K562 (cell line): ENCODE measurements around the gene RNF13. TPM values are rescaled to one million over a fixed set of nuclear protein-coding genes. Genes with fewer than 3 reads are reported as not detected.

Experiments used
- ATAC-seq: fragments of 200-7000 bp; cut with Tn5 transposase; 3 replicates; pipeline ENCODE4 v1.9.1; 2020; ENCODE audit warnings: moderate library complexity
- BruUV-seq: library from RNA; stranded (reverse); fragments of 400-500 nt; replicated peaks from 2 replicates; lab custom pipeline; 2021; lab: Mats Ljungman, UMichigan
- CTCF ChIA-PET: fragments of 300-600 bp; formaldehyde crosslinking; extraction: SDS; loops from one replicate; lab custom pipeline; 2021; ENCODE audit warnings: low intra/inter-chr PET ratio; lab: Yijun Ruan, JAX
- POLR2A ChIA-PET: fragments of 300-600, 350-650 bp; sonication (Branson Sonifier 250); formaldehyde crosslinking; extraction: SDS; loops from one replicate; lab custom pipeline; 2021; ENCODE audit warnings: antibody characterized with exemption, inconsistent platforms; lab: Yijun Ruan, JAX
- DNase-seq, 4 experiments: peaks; one replicate each; pipeline versions ENCODE4 v3.0.0 to v3.0.0-alpha.2; 2011 to 2018; ENCODE audit warnings: low spot score in 3 of 4, mixed read lengths in 3 of 4; ENCODE audit errors: extremely low read depth in 1 of 4
- FAIRE-seq: peaks from 2 replicates; lab custom pipeline; 2011; peaks lifted over from hg19 to GRCh38; lab: Jason Lieb, UNC
- H2AFZ ChIP-seq: 2 replicates; pipeline ENCODE4 v1.6.0; 2011; ENCODE audit warnings: low read depth, low read length, control low read depth, inconsistent platforms
- H3K27ac ChIP-seq: fragments of 200-600 bp; 3 replicates; pipeline ENCODE4 v1.8.0; 2011; ENCODE audit warnings: low read depth, mild to moderate bottlenecking, control low read depth, inconsistent platforms, low read length, moderate library complexity, mixed read lengths; ENCODE audit errors: extremely low read depth
- H3K27me3 ChIP-seq, 2 experiments: fragments of 300-600 bp in 1 of 2; 2 replicates in 1 of 2; 3 replicates in 1 of 2; pipeline versions ENCODE4 v1.6.0 to v1.8.0; 2011; ENCODE audit warnings: inconsistent platforms in 2 of 2, low read length in 2 of 2, mild to moderate bottlenecking in 1 of 2, mixed read lengths in 1 of 2, moderate library complexity in 1 of 2; ENCODE audit not compliant: control insufficient read depth in 2 of 2, insufficient read depth in 2 of 2
- H3K36me3 ChIP-seq: fragments of 300-600 bp; 3 replicates; pipeline ENCODE4 v1.8.0; 2011; ENCODE audit warnings: mild to moderate bottlenecking, low read length, inconsistent platforms; ENCODE audit not compliant: control insufficient read depth, insufficient read depth
- H3K4me1 ChIP-seq, 2 experiments: fragments of 200-600 bp in 1 of 2; replicated peaks in 1 of 2; 2 replicates in 1 of 2; 3 replicates in 1 of 2; pipeline versions ENCODE4 v1.5.1 to v1.8.0; 2011; ENCODE audit warnings: inconsistent platforms in 2 of 2, low read length in 2 of 2, mild to moderate bottlenecking in 1 of 2, mixed read lengths in 1 of 2, moderate library complexity in 1 of 2; ENCODE audit not compliant: control insufficient read depth in 2 of 2, insufficient read depth in 2 of 2
- H3K4me2 ChIP-seq: 2 replicates; pipeline ENCODE4 v1.6.1; 2011; ENCODE audit warnings: low read length, control low read depth, inconsistent platforms, mixed read lengths; ENCODE audit not compliant: insufficient read depth
- H3K4me3 ChIP-seq: fragments of 200-600 bp; sonication (generic), shearing (Covaris generic); 2 replicates; pipeline ENCODE4 v1.5.1; 2016; ENCODE audit warnings: control low read depth, inconsistent platforms
- H3K79me2 ChIP-seq: fragments of 200-600 bp; 3 replicates; pipeline ENCODE4 v1.8.0; 2011; ENCODE audit warnings: low read length, inconsistent platforms; ENCODE audit not compliant: control insufficient read depth, insufficient read depth
- H3K9ac ChIP-seq, 2 experiments: 2 replicates each; pipeline versions ENCODE4 v1.6.0 to v1.6.1; 2011; ENCODE audit warnings: low read depth in 2 of 2, low read length in 2 of 2, control low read depth in 1 of 2, inconsistent platforms in 1 of 2, mild to moderate bottlenecking in 1 of 2, mixed read lengths in 1 of 2; ENCODE audit not compliant: insufficient read depth in 1 of 2
- H3K9me1 ChIP-seq: one replicate; pipeline ENCODE4 v1.6.0; 2011; ENCODE audit warnings: inconsistent platforms, mild to moderate bottlenecking, low read length, moderate library complexity; ENCODE audit not compliant: control insufficient read depth, insufficient read depth
- H3K9me3 ChIP-seq: replicated peaks from 2 replicates; pipeline ENCODE4 v1.5.1; 2011; ENCODE audit warnings: low read depth, low read length, inconsistent platforms; ENCODE audit not compliant: control insufficient read depth, insufficient read depth
- H4K20me1 ChIP-seq: replicated peaks from 2 replicates; pipeline ENCODE4 v1.6.1; 2011; ENCODE audit warnings: low read length, inconsistent platforms, mixed read lengths; ENCODE audit not compliant: control insufficient read depth, insufficient read depth
- ARHGAP35 ChIP-seq: fragments of 450-650 bp; IDR thresholded peaks from 2 replicates; pipeline ENCODE4 v1.6.1; 2018; ENCODE audit not compliant: partially characterized antibody
- ATF3 ChIP-seq, 2 experiments: fragments of 450-650 bp in 1 of 2; sonication (generic) in 1 of 2; formaldehyde crosslinking in 1 of 2; IDR thresholded peaks in 1 of 2; conservative IDR thresholded peaks in 1 of 2; 2 replicates each; pipeline versions ENCODE4 v1.6.1 to v1.8.1; 2016 to 2023; ENCODE audit warnings: mild to moderate bottlenecking in 2 of 2, moderate library complexity in 2 of 2, inconsistent platforms in 1 of 2, missing genetic modification reagents in 1 of 2
- FOXK1 ChIP-seq: sonication (generic); formaldehyde crosslinking; IDR thresholded peaks from 2 replicates; pipeline ENCODE4 v1.8.0; 2022; ENCODE audit warnings: missing genetic modification reagents, mild to moderate bottlenecking, borderline replicate concordance
- FOXM1 ChIP-seq, 2 experiments: fragments of 450-650 bp in 1 of 2; sonication (generic) in 1 of 2; formaldehyde crosslinking in 1 of 2; IDR thresholded peaks; 2 replicates each; pipeline versions ENCODE4 v1.6.1 to v1.9.0; 2017 to 2022; ENCODE audit warnings: low read depth in 2 of 2, mild to moderate bottlenecking in 2 of 2, missing genetic modification reagents in 1 of 2, moderate library complexity in 1 of 2
- HDAC6 ChIP-seq: IDR thresholded peaks from 2 replicates; pipeline ENCODE4 v1.6.1; 2012; ENCODE audit warnings: low read depth, mild to moderate bottlenecking, control low read depth, inconsistent platforms, low read length, moderate library complexity
- NBN ChIP-seq: fragments of 450-650 bp; IDR thresholded peaks from 2 replicates; pipeline ENCODE4 v1.6.1; 2016; ENCODE audit warnings: low read depth, mild to moderate bottlenecking
- NFYB ChIP-seq: IDR thresholded peaks from 2 replicates; pipeline ENCODE4 v1.6.1; 2011; ENCODE audit warnings: mild to moderate bottlenecking, moderate library complexity; ENCODE audit not compliant: insufficient read length; ENCODE audit errors: extremely low read depth
- PURB ChIP-seq: sonication (generic); formaldehyde crosslinking; IDR thresholded peaks from 2 replicates; pipeline ENCODE4 v1.9.0; 2021; ENCODE audit warnings: low read depth, mild to moderate bottlenecking, missing genetic modification reagents
- SMC3 ChIP-seq: conservative IDR thresholded peaks from 2 replicates; pipeline ENCODE4 v1.6.1; 2011; ENCODE audit warnings: low read depth, low read length, improper control_type of control experiment; ENCODE audit not compliant: insufficient read depth
- SNRNP70 ChIP-seq: fragments of 200-400 bp; formaldehyde crosslinking; optimal IDR thresholded peaks from 2 replicates; pipeline ENCODE3; 2017; ENCODE audit warnings: low read depth, low read length
- STAT5A ChIP-seq: IDR thresholded peaks from 2 replicates; pipeline ENCODE4 v1.6.1; 2012; ENCODE audit warnings: low read length, inconsistent platforms, borderline replicate concordance
- STAT5B ChIP-seq: fragments of 250-450 bp; sonication (Bioruptor Pico); IDR thresholded peaks from 2 replicates; pipeline ENCODE4 v1.8.0; 2021; ENCODE audit warnings: mild to moderate bottlenecking, inconsistent platforms
- ZSCAN29 ChIP-seq: fragments of 450-650 bp; IDR thresholded peaks from 2 replicates; pipeline ENCODE4 v1.6.1; 2017
- WGBS: fragments of 100-300 bp; shearing (Covaris generic); methylation state at CpG from one replicate; pipeline ENCODE4 v1.1.6; 2016; ENCODE audit warnings: low coverage, mixed read lengths; ENCODE audit not compliant: insufficient coverage; ENCODE audit errors: missing lambda C conversion rate; 5-methylcytosine and 5-hydroxymethylcytosine counted together
- in situ Hi-C: fragments of 300-500 bp; cut with MboI; formaldehyde crosslinking; loops from 4 replicates; pipeline ENCODE4 v1.15.0; 2018; ENCODE audit warnings: inconsistent platforms, mixed read lengths
- intact Hi-C: fragments of 100-400 bp; cut with micrococcal nuclease; formaldehyde crosslinking; loops from 2 replicates; pipeline ENCODE4 v1.14.2; 2022
- polyA plus RNA-seq, 8 experiments: library from polyadenylated mRNA; depleted of rRNA in 4 of 8; stranded (reverse) in 5 of 8; unstranded in 3 of 8; fragments of >200 nt; fragmentation: Nextera tagmentation in 2 of 8; fragmentation: Illumina TruSeq in 1 of 8; extraction: Ambion mirVana in 2 of 8; extraction: Trizol in 1 of 8; gene quantifications; 2 replicates each; pipeline versions ENCODE4 v1.2.1 to v1.2.3, GENCODE V29; 2011 to 2014; ENCODE audit warnings: inconsistent platforms in 1 of 8, missing spikeins in 1 of 8
- total RNA-seq, 7 experiments: library from RNA; depleted of rRNA in 6 of 7; stranded (reverse); fragments of >200 nt in 6 of 7; fragmentation: Illumina TruSeq in 2 of 7; extraction: Trizol in 2 of 7; gene quantifications; 2 replicates each; pipeline versions ENCODE4 v1.2.1 to v1.2.3, GENCODE V29; 2011 to 2021; ENCODE audit warnings: low replicate concordance in 1 of 7

RNF13 gene
- total and polyA plus RNA-seq, 9 of the 15 experiments (the other 6 are each of a cell fraction or from before 2014, with no cell fraction given), result 12.7 to 35.8 (median 18.9) TPM

- TF ChIP-seq ATF3 (IDR thresholded peaks at IDR 0.05) (no peak), ATF3 (CRISPR knock-in tag; conservative IDR thresholded peaks at IDR 0.05) (no peak)
Observed at GRCh38 chr3:149790698-149791097, 22.3 kb upstream of the RNF13 start (continued).

- CTCF ChIA-PET, result no interaction called here
- TF ChIP-seq ARHGAP35 (no peak), NBN (no peak), STAT5A (no peak), NFYB (no peak), HDAC6 (no peak), SNRNP70 (no peak), PURB (CRISPR knock-in tag) (no peak), FOXM1 (IDR thresholded peaks at IDR 0.05; ENCODE audit: low read depth) (no peak), FOXM1 (CRISPR knock-in tag; IDR thresholded peaks at IDR 0.05; ENCODE audit: low read depth) (no peak), ZSCAN29 (no peak), STAT5B (CRISPR knock-in tag) (no peak), SMC3 (no peak), FOXK1 (no peak)
- TF ChIP-seq, all 486 proteins: peak for 0
- Histone ChIP-seq H3K4me3 (no peak within 1 kb of the TSS), H3K27me3 (peaks cover 0 to 4% of the 10 kb centered on the region in 2 experiments; a peak in 1 of 5 replicates), H3K4me1 (no peaks in the 10 kb centered on the region), H3K9me1 (no peaks in the 10 kb centered on the region), H4K20me1 (no peaks in the 10 kb centered on the region), H2AFZ (no peak within 1 kb of the TSS), H3K9ac (no peak within 1 kb of the TSS), H3K79me2 (no peaks in the 10 kb centered on the region), H3K9me3 (no peaks in the 10 kb centered on the region), H3K27ac (no peak within 1 kb of the TSS), H3K4me2 (no peak within 1 kb of the TSS), H3K36me3 (no peaks in the 10 kb centered on the region)
- no TSS peak for BruUV-seq
- intact Hi-C loops, result no loop called here
- no peak for DNase-seq
- no peak for ATAC-seq
- WGBS, result 0% methylated on average over 4 of the region's 4 CpGs
- POLR2A ChIA-PET, result interaction anchor here (0.8 to 1.3 kb wide), 2 partner anchors 15 to 413 kb away, joined by 3 to 5 read pairs; no protein-coding TSS in a partner anchor
- peak; percentile 42 for FAIRE-seq
- in situ Hi-C loops, result no loop called here
Observed at GRCh38 chr3:149792452-149793270, 20.4 kb upstream of the RNF13 start, which contains the start of gene ANKUB1. Gene ANKUB1 (minus strand): TSS chr3:149792554. CDS start chr3:149792366, 188 bp downstream.
